ENCODE results near the gene TEC.

Gene TEC

DNA sequence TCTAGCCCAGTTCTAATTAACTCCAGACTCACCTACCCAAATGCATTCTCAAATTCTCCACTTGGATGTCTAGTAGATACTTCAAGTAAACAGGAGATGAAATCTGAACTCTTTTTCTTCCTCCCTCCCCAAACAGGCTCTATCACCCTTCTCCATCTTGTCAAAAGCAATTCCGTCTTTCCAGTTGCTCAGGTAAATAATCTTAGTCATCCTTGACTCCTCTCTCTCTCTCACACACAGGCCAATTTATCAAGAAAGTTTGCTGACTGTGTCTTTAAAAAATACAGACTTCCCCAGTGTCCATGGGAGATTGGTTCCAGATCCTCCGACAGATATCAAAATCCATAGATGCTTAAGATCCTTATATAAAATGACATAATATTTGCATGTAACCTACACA is 148.5 kb downstream of the TEC start:
- DNase-seq (ENCODE audit: low read depth): no peak

DNA sequence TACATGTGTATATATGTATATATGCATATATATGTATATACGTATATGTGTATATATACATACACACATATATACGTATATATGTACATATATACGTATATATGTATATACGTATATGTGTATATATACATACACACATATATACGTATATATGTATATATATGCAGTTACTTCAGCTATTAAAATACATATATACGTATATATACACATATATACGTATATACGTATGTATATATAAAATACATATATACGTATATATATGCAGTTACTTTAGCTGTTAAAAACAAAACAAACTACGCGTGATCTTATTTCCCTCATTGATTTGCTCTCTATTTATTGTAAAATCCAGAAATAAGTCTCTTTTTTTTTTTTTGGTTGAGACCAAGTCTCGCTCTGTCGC is 149.5 kb downstream of the TEC start:
- DNase-seq (ENCODE audit: low read depth): no peak

DNA sequence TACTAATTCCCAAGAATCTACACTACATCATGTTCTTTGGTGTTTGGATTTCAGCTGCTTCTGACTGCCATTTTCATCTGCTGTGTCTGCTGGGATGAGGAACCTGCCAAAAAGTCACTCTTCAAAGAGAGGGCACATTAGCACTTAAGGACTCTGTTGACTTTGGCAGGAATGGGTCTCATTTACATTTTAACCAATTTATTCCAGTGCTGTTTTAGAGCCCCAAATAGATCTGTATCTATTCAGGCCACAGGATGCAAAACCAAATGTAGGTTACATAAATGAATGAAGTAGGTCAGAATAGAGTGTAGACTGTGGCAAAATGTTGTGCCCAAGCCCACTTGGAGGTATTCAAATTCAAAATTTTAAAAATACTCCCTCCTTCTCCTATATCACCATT is 150.0 kb downstream of the TEC start:
- no peak for DNase-seq (ENCODE audit: low read depth)

DNA sequence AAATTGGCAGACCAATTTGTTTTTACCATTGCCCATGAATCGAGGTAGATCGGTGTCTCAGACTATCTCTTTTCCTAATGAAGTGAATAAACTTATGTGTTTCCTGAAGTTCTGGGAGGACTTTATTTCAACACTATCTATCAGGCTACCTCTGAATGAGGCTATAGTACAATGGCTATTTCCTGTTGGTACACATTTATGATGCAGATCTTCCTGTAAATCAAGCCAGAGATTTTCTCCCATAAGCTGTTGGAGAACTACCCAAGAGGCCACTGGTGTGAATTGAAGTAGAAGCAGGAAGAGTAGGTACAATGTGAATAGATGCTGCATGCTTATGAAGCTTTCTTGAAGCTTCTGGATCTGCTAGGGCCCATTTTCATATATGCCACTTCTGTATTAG is 151.6 kb downstream of the TEC start:
- DNase-seq (ENCODE audit: low read depth): no peak

DNA sequence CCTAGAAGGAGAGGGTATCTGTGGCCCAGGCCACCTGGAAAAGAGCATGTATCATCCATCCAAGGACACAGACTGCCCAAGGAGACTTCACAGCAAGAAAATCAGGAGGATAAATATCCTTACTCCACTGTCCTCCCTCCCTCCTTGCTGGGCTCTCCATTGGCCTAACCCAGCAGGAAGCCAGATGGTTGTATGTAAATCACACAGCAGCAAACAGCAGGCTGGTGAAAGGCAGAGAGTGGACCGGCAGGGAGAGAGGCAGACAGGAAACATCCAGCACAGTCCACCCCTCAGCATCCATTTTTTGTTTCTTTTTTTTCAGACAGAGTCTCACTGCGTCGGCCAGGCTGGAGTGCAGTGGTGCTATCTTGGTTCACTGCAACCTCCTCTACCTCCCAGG is 153.1 kb downstream of the TEC start:
- DNase-seq (ENCODE audit: low read depth): no peak

DNA sequence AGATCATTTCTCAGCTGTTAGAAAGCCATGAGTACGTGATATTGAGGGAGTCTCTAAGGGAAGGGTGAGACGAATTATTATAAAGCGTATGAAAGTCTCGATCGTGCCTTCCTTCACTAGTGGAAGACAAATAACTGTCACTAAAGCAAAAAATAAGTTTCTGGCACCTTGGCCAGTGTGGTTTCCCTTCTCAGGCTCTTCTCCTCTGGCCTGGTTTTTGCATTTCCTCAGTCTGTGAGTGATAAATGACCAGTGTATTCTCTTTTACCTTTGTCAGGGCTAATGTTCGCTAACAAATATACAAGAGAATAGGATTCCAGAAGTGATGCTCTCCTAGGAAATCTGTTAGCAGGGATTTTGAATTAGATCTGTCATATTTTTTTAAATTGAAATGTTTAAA is 155.2 kb downstream of the TEC start:
- no peak for DNase-seq (ENCODE audit: low read depth)

DNA sequence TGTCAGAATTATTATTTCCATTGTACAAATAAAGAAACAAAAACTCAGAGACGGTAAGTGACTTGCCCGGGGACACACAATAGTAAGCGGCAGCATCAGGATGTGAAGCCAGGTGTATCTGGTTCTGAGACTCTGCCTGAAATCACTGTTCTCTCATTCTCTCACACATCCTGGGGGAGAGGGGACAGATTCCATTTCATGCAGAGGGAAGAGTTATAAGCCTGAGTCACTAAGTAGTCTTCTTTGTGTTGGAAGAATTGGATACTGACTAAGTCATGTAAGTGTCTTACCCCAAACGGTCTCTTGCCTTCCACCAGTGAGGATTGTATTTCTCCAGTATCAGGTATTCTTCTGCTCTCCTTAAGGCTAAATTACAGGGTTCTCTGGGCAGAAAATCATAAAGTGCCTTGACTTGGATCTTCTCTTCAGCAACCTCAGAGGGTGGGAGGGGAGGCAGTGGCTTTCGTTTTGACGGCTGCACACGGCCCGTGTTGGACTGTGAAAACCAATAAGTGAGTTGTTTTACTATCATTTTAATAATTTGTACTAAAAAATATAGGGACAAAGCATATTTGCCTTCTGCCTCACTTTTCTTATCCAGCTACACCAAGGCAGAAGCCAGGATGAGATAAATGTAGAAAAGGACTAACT is 157.5 kb downstream of the TEC start:
- peak; percentile 18 for DNase-seq (ENCODE audit: low read depth)

DNA sequence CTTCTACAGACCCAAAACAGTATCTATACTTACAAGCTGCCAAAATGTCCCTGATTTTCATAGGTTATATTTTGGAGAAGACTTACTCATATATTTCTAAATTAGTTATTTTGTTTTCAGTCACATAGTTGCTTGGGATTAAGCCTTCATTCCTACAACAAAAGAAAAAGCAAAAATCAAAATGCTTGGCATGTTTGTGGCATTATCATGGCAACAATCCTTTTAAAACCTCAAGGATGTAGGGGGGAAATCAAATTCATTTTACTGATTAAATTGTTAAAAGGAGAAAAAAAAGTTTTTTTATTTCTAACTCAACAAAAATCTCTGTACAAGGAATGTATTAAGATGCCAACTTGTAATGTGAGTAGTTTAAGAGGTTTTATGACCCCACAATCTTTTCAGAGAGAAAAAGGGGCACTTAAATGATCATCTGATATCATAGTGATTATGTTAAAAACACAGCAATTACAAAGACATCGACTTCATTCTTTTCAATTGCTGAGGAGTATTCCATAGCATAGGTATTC is 159.1 kb downstream of the TEC start:
- no peak for DNase-seq (ENCODE audit: low read depth)

DNA sequence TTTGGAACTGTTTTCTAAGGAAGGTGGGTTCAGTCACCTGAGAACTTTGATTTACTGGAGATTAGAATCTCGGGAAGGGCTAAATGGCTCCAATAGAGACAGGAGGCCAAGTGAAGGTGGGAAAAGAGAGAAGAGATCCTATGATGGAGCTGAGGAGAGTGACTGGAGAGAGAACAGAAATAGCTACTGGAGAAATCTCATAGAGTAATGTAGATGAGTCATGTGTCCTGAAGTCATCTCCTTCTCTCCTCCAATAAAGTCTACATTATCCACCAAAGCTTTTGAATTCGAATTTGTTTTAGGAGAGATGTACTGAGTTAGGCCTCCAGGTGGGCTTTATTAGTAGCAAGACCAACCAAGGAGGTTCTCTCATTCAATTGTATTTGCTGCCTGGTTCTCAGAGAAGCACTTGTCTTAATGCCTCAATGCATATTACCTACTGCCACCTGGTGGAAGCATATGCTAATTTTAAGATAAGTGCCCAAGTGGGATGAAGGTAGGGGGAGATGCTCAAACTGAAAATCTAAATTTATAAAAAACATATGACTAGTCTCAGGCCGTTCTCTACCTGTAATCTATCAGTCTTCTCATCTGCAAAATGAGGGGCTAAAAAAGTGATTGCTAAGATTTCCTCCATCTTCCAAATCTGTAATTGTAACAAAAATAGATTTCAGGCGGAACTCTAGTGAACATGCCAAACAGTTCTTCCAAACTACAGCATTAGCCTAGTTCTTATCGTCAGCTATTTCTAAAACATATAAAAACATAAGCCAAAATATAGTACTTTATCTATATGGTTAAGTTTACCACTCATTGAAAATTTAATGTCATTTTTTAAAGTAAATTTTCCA is 160.0 kb downstream of the TEC start:
- DNase-seq (ENCODE audit: low read depth): peak; percentile 47

DNA sequence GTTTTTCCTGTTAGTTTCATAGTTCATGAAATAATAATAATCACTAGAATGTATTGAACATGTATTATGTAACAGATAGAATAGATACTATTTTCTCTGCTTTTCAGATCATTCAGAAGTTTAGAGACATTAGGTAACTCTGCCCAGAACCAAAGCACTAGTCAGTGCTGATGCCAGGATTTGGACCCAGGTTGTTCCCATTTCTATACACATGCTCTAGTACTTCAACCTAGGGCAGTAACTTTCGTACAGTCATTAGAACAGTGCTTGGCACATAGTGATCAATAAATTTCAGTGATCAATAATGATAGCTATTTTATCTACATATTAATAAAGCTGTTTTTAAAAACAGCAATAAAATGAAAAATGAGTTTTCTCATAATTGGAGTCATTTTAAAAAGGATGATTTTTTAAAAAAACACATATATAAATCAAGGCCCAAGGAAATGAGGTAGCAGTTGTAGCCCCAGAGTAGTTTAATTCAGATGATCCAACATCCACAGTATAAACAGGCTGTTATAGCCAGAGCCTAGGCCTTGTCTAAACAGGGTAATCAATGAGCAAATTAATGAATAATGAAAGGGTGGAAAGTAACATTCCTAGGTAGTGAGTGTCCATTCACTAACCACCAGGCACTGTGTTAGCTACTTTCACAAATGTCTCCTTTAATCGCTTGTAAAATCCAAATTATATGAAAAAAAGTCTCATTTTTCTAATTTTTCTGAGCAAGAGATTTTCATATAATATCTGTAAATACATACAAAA is 161.1 kb downstream of the TEC start:
- no peak for DNase-seq (ENCODE audit: low read depth)

DNA sequence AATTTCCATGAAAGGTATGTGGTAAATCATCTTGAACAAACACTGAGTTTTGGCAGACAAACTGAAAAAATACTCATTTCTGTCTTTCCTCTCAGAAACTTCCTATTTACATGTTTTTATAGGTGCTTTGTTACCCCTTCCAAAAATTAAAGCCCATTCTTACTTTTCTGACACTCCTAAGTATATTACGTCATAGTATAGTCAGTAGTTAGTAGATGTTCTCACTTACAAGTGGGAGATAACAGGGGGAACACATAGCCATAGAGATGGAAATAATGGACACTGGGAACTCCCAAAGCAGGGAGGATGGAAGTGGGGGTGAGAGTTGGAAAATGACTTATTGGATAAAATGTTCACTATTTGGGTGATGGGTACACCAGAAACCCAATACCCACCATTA is 164.4 kb downstream of the TEC start:
- DNase-seq (ENCODE audit: low read depth): no peak

DNA sequence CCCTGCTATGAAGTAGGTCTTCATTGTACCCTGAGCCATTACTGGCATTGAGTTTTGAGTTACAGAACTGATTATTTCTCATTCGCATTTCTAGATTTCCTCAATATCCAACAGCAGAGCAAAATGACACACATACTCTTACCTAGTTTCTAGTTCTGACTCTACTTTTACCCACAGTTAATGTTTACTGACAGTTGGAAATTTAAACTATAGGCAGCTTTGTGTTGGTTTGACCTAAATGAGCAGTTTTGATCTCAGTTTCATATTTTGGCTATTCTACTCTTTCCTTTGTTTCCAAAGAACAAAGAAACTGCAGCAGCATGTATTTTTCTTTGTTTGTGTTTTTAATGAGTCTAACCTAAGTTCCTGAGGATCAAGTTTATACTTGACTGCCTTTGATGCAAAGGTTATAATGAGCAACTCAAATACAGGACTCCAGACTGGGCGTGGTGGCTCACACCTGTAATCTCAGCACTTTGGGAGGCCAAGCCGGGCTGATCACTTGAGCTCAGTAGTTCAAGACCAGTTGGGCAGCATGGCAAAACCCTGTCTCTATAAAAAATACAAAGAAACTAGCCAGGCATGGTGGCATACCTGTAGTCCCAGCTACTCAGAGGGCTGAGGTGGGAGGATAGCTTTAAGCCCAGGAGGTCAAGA is 166.0 kb downstream of the TEC start:
- DNase-seq (ENCODE audit: low read depth): no peak

DNA sequence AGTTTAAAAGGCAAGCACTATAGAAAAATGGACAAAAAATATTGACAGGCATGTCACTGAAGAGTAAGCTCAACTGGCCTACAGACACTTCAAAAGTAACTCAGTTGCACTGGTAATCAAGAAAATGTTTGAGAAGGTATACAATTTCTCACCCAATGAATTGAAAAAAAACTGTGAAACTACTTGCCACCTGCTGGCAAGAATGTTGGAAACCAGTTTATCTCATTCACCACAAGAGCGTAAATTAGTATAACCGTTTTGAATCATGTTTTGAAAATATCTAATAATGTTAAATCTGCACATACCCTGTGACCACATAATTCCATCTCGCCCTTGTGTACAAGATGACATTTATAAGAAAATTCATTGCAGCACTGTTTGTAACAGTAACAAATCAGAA is 167.3 kb downstream of the TEC start:
- no peak for DNase-seq (ENCODE audit: low read depth)

DNA sequence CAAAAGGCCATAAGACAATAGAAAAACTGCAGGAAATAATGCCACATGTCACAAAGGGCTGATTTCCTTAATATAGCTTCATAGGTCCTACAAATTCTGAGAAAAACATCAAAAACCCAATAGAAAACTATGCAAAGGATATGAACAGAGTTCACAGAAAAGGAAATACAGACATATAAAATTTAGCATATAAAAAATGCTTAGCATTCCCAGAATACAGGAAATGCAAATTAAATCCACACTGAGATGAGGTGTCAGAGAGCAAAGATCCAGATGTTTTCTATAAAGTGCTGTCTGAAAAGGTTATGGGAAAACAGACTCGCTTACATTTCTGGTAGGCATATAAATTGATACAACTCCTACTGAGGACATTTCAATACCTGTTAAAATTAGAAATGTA is 169.4 kb downstream of the TEC start:
- no peak for DNase-seq (ENCODE audit: low read depth)

DNA sequence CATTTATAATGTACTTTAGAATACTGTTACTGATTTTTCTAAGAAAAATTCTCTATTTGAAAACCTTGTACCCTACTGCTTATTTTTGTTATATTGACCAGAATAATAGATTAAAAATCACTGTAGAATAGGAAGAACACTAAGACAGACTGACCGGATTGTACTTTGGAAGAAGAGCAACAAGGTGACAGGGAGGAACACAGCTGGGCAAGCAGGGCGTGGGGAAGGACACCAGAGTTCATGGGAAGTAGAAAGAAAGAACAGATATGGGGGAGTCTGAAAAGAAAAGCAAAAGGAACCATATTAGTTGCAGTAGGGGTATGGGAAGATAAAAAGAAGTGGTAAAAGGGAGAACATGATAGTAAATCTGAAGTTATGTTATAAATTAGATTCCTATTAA is 174.2 kb downstream of the TEC start:
- no peak for DNase-seq (ENCODE audit: low read depth)

DNA sequence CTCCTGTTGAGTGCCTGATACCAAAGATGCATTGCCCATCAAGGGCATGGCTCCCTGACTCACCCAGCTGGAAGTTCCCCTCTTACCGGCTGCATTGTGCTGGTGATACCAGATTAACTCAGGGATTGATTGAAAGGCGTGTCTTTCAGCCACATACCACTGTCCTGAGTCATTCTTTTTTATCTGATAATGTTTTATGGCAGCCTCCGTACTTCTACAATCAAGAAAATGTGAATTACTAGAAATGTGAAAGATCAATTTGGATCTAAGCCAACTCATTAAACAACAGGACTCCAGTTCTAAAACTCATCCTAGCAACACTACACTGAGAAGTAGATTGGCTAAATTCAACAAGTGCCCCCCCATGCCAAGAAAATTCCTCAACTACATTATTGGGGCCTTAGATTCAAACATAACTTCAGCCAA is 175.6 kb downstream of the TEC start:
- DNase-seq (ENCODE audit: low read depth): peak; percentile 74

DNA sequence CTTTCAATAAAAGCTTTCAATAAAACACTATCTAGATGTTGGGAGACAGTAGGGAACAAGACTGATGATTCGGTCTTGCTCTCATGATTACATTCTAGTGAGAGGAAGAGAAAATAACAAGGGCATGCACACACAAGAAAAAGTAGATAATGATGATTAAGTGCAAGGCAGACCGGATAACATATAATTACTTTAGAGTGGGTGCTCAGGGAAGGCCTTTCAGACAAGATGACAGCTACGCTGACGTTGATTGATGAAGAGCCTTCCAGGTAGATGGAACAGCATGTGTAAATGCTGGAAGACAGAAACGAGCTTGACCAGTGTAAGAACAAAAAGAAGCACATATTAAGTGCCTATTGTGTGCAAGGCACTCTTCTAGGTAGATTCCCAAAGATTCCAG is 179.0 kb downstream of the TEC start:
- no peak for DNase-seq (ENCODE audit: low read depth)

DNA sequence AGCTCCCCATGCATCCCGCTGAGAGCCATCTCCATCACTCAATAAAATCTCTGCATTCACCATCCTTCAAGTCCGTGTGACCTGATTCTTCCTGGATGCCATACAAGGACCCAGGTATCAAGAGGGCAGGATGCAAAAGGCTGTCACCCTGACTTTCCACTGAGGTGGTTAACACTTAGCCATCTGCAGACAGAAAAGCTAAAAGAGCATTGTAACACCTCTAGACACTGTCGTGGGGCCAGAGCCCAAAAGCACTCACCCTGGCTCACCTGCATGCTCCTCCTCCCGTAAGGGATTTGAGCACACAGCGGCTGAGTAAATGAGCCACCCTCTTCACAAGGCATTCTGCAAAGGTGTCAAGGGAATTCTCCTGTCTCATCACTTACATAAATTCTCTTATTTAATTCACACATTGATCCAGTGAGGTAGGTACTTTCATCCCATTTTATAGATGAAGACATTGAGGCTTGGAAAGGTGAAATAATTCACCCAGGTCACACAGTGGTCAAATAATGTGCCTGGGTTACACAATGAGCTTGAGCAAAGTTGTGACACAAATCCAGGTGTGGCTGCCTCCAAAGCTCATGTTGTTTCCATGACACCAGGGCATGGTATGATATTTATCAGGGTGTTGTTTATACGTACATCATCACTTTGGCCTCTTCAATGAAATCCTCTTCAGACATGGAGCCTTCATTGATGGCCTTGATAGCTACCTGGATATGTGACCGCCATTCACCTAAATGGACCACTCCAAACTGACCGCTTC is 183.6 kb downstream of the TEC start:
- no peak for DNase-seq (ENCODE audit: low read depth)
